Measurements from ENCODE around the gene TLR6. TPM values are rescaled to one million over a fixed set of nuclear protein-coding genes. Genes with fewer than 3 reads are reported as not detected.

The TLR6 gene
- total and polyA plus RNA-seq, 10 of the 15 experiments (the other 5 are each of a cell fraction or from before 2014, with no cell fraction given), result 1.1 to 49.4 (median 12.5) TPM

- TF ChIP-seq CUX1 (IDR thresholded peaks at IDR 0.05; ENCODE audit: insufficient replicate concordance, low read depth, low read length) (peak; percentile 98), NFYB (IDR thresholded peaks at IDR 0.05; ENCODE audit: insufficient read depth, low read depth, low read length) (no peak), MAX (IDR thresholded peaks at IDR 0.05; ENCODE audit: low read depth, low read length) (no peak), NR2F1 (conservative IDR thresholded peaks at IDR 0.05) (peak; percentile 76; the same call in 1 of the 2 replicates), IRF3 (IDR thresholded peaks at IDR 0.05) (no peak), EZH2 (IDR thresholded peaks at IDR 0.05; ENCODE audit: borderline replicate concordance, control insufficient read depth, low read depth, low read length) (no peak), SMAD1 (IDR thresholded peaks at IDR 0.05; ENCODE audit: low read depth, partially characterized antibody) (peak; percentile 98), CEBPB (IDR thresholded peaks at IDR 0.05; ENCODE audit: borderline replicate concordance in 1 of 2, low read depth in 2 of 2, low read length in 2 of 2) (peak in 1 of 2 experiments; percentile 85; a peak in 1 of 4 replicates), USF1 (IDR thresholded peaks at IDR 0.05; ENCODE audit: borderline replicate concordance, extremely low read length, insufficient read depth, low read depth, low read length) (no peak), ESRRA (IDR thresholded peaks at IDR 0.05; ENCODE audit: low read length) (no peak), NFIC (IDR thresholded peaks at IDR 0.05; ENCODE audit: low read depth, low read length) (peak; percentile 91), CREB1 (IDR thresholded peaks at IDR 0.05; ENCODE audit: low read depth) (no peak; the same call in 1 of the 2 replicates), MEF2A (IDR thresholded peaks at IDR 0.05; ENCODE audit: insufficient read depth, low read depth, low read length) (peak; percentile 59; the same call in 1 of the 2 replicates), SUPT20H (IDR thresholded peaks at IDR 0.05; ENCODE audit: borderline replicate concordance, control insufficient read depth, low read depth, low read length) (no peak)
These were observed 52.6 kb downstream of the TLR6 start (continued) for GRCh38 chr4:38803833-38804653.
